GM18520 (cell line): ENCODE data around the gene NOB1.
"Not testable (repeated sequence)": the region's sequence is repeated elsewhere in the genome, so short reads cannot be mapped to it uniquely, and the experiment has no call there.

Experiments used
- ATAC-seq: cut with Tn5 transposase; IDR thresholded peaks from one replicate; pipeline ENCODE4 v1.9.1; 2021; ENCODE audit not compliant: unreplicated experiment

Gene NOB1

DNA sequence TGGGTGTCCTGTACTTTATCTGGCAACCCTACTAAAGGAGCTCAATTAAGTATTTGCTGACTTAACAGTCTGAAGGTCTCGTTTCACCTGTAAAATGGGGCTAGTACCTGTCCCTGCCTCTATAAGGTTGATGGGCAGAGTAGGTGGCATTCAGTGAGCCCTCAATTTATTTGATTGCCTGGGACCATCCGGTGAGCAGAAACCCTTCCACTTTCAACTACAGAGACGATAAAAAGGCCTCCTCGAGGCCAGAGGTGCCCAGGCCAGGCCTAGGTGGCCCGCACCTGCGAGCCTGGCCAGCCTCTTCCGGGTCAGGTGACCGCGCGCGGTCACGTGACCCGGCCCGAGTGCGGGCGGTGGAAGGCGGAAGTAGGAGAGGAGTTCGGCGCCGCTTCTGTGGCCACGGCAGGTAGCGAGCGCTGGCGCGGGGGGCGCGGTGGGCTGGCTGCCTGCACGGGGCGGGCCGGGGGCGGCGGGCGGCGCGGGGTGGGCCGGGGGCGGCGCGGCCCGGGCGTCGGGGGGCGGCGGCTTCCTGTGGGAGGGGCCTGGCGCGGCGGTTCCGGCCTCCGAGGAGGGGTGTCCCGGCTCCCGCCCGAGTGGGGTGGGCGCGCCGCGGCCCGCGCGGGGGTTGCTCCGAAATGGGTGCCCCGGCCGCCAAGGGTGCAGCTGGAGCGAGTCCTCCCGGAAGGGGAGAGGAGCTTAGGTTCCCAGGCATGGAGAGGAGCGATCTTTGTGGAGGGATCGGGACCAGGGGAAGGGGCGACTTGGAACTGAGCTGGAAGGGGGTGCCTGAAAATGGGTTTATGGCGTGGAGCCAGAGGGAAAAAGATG, 7.5 kb upstream of the NOB1 start, which contains the start of gene WWP2:
TSS of gene WWP2 (plus strand) at position 350 of the 831 bp plus-strand sequence. CDS start 24,679 bp downstream, outside the sequence.
- ATAC-seq, result peak; percentile 72

DNA sequence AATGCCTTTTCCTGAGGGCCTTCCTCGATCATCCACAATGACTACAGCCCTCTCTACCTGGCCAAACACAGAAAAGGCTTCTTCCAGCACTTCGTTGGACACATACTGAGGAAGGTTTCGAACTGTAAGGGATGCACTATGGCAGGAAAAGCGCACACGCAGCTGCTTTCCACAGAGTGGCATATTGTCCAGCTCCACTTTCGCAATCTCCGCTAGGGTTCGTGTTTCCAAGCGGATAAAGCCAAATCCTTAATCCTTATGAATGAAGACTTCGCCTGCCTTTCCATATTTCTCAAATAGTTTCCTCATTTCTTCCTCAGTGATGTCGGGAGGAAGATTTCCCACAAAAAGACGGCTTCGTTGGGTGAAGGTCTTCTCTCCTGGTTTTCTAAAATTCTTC, 2.6 kb upstream of the NOB1 start:
- not testable (repeated sequence) for ATAC-seq

DNA sequence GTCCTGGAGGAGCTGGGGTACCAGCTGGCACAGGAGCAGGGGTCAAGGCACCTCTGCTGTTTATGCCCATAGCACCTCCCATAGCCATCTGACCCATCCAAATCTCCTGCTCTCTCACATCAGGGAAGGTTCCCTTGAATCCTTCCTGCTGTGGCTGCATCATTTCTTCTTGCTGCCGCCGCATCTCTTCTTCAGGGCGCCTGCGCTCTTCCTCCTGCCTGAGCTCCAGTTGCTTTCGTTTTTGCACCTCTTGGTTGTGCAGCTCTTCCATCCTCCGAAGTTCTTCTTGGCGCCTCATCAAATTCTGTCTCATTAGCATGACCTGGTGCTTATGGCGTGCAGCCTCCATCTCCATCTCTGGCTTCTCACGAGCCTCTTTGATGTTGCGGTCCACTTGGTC, 2.0 kb upstream of the NOB1 start:
- no peak for ATAC-seq

DNA sequence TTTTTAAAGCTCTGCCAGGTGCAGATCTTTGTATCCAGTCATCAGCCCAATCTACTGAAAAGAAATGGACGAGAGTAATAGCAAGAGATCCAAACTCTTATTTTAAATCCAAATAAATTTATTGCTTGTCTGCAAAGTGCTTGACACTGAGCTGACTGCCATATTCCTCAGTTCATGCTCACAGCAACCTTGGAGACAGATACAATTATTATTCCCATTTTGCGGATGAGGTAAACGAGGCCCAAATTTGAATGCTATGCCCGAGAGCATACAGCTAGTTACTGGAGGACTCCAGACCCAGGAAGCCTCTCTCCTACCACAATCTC, 620 bp downstream of the NOB1 start:
- no peak for ATAC-seq

DNA sequence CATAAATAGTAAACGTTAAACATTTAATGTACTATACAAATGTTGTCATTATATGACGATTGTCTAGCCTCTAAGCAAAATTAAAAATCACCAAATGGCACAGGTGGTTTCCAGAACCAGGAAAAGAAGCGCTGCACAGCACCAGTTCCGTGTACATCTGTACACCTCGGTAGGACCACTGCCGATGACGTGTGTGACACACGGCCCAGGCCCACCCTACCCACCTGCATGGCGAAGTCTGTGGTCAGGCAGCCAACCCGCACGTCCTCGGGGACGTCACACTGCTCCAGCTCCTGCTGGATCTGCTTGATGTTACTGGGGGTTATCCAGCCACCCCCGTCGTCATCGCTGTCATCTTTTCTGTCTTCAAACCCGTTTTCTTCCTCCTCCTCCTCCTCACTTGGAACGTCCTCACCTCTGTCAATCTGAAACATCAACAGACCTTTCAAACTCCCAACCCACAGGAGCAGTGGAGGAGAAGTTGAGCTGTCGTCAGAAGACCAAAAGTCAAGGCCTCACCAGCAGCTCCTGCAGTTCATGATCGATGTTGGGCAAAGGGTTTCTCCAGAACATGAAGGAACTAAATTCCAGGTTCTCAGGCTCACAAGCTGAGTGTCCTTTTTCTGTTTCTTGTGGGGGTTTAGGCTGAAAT, 5.9 kb downstream of the NOB1 start:
- no peak for ATAC-seq

DNA sequence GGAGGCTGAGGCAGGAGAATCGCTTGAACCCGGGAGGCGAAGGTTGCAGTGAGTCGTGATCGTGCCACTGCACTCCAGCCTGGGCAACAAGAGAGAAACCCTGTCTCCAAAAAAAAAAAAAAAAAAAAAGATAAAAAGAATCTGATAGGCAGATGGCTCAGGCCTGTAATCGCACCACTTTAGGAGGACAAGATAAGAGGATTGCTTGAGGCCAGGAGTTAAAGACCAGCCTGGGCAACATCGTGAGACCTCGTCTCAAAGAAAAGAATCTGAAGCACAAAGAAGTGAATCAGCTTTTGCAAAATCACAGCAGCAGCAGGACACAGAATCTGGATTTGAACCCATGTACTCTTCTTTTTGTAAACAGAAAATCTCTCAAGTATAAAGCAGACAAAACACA, 7.6 kb downstream of the NOB1 start:
- no peak for ATAC-seq

DNA sequence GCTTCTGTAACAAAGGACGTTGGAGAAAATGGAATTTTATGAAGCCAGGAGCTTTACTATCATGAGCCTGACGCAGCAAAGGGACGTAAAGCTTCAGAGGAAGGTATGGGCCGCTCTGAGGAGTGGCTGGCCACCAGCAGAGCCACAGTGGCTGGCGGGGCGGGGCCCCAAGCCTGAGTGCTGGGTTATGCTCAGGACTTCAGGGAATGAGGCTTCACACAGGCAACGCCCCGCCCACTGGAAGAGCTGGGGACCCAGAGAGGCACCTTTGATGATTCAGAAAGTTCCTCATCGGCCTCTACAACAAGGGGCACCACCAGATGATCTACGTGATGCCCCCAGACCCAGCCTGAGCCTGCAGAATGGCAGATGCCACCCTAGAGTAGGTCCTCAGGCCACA, 8.8 kb downstream of the NOB1 start:
- no peak for ATAC-seq

DNA sequence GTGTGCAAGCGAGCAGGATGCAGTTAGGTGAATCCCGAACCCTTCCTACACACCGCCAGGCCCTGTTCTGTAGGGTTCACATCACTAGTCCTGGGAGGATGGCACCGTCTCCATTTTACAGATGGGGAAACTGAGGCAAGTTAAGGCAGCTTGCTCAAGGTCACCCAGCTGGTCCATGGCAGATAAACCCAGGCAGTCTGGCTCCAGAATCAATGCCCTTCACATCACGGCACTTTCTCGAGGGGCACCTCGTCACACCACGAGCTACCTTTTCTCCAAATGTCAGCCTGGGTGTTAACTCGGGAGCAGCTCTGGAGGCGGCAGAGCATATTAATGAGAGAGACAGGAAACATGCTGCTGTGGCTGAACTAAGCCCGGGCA, 9.5 kb downstream of the NOB1 start:
- ATAC-seq, result no peak

DNA sequence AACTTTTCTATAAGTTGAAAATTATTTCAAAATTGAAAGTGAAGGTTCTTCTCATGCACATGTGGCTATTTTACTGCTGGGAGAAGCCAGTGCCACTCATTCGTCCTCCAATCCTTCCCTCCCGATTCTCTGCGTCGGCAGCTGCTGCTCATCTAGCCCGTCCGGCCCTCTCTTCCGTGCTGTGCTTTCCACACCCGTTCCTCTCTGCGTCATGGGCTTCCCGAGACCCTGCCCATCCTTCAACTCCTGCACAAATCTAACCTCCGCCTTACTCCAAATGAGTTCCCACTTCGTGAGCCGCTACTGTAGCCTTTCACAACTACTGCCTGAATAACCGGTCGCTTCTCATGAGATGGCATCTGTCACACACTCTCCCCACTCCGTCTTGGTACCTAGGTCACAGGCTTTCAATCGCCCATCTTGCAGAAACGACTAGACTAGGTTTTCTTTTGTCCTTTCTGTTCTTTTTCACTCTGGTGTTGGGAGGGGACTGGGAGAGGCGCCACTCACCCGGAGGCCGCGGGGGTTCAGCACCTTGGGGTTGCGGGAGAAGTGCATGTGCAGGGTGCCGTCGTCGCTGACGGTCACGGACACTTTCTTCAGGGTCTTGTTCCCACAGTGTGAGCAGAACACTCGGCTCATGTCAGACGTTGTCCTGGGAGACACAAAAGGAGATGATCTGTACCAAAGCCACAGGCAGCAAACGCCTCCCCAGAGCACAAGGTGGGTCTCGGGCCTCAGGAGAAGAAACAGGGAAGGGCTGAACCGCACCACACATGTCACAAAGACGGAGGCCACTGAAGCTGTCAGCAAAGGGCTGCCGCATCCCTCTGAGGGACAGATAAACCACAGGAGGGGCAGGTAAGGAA, 10.1 kb downstream of the NOB1 start:
- no peak for ATAC-seq

DNA sequence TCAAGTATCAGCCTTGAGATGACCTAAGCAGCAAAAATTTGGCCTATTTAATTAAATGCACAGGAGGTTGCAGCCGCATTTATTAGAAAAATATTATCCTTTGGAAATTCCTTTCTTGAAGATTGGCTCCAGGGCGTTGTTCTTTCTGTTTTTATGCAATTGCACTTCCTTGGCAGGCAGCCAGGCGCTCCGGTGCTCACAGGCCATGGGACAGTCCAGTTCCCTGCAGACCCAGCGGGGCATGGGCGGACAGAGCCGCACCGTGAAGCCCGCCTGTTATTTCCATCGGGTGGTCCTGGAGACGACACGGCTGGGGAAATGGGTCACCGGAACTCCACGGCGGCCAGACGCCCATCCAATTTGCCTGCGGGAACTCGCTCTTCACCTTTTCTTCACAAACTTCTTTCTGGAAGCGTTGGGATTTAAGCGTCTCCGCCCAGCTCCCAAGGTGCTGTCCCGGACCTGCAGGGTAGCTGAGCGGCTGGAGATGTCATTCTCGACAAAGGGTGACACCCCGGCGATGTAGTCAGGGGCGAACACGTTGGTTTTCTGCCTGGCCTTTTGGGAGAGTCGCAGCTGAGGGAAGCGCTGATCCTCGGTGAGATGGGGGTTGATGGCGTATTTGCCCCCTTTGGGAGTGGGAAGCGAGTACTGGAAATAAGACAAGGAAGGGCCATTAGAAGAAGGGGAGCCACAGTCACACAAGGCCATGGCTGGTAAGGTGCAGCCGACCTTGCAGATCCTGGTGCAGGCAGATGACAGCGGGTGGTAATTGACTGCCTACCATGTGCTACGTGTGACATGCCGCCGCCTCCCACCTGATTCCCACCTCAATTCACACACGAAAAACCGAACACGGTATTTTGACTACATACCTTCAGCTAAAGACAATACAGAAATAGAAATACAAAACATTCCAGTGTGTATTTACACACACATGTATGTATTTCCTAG, 12.5 kb downstream of the NOB1 start:
- ATAC-seq, result no peak

DNA sequence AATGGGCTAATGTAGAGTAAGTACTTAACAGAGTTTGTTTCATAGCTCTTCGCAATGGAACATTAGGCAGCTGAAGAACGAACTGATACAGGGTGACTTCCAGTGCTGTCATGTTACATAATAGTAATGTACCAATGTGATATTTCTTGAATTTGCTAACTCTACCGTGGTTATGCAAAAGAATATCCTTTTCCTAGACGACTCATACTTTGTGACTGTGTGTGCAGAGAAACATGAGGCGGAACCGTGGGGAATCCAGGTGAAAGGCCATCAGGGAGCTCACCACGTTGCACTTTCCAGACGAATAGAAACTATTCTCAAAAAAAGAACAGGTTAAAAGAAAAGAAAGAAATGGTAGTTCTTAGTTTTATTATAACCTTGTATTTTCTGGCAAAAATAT, 13.2 kb downstream of the NOB1 start:
- no peak for ATAC-seq

DNA sequence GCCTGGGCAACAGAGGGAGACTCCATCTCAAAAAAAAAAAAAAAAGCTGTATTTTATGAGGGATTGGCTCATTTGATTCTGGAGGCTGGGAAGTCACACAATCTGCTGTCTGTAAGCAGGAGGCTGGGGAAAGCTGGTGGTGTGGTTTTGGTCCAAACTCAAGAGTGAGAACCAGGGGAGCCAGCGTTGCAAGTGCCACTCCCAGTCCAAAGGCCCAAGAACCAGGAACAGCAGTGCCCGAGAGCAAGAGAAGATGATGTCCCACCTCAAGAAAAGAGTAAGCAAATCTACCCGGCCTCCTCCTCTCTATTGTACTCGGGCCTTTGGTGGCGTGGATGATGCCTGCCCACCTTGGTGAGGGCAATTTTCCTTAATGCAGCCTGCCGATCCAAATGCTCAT, 22.6 kb downstream of the NOB1 start:
- no peak for ATAC-seq

DNA sequence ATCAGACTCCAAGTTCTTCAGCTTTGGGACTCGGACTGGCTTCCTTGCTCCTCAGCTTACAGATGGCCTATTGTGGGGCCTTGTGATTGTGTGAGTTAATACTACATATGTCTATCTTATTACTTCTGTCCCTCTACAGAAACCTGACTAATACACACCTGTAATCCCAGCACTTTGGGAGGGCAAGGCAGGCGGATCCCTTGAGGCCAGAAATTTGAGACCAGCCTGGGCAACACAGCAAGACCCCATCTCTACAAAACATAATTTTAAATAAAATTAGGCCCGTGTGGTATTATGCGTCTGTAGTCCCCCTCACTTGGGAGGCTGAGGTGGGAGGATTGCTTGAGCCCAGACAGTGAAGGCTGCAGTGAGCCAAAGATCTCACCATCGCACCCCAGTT, 23.4 kb downstream of the NOB1 start:
- ATAC-seq, result not testable (repeated sequence)

DNA sequence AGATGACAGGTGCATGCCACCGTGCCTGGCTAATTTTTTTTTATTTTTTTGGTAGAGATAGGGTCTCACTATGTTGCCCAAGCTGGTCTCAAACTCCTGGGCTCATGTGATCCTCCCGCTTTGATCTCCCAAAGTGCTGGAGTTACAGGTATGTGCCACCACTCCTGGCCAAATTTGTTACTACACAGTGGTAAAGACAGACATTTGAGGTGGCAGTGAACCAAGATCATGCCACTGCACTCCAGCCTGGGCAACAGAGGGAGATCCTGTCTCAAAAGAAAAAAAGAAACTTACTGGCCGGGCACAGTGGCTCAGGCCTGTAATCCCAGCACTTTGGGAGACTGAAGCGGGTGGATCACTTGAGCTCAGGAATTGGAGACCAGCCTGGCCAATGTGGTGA, 25.7 kb downstream of the NOB1 start:
- ATAC-seq, result not testable (repeated sequence)

DNA sequence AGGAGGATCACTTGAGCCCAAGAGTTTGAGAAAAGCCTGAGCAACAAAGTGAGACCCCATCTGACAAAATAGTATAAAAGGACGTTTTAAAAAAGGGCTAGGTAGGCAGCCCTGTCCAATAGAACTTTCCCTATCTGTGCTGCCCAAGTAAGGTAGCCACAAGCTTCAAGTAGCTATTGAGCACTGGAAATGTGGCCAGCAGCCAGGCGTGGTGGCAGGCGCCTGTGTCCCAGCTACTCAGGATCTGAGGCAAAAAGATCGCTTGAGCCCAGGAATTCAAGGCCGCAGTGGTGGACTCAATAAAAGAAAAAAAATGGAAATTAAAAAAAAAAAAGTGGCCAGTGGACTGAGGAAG, 26.8 kb downstream of the NOB1 start:
- ATAC-seq, result no peak

DNA sequence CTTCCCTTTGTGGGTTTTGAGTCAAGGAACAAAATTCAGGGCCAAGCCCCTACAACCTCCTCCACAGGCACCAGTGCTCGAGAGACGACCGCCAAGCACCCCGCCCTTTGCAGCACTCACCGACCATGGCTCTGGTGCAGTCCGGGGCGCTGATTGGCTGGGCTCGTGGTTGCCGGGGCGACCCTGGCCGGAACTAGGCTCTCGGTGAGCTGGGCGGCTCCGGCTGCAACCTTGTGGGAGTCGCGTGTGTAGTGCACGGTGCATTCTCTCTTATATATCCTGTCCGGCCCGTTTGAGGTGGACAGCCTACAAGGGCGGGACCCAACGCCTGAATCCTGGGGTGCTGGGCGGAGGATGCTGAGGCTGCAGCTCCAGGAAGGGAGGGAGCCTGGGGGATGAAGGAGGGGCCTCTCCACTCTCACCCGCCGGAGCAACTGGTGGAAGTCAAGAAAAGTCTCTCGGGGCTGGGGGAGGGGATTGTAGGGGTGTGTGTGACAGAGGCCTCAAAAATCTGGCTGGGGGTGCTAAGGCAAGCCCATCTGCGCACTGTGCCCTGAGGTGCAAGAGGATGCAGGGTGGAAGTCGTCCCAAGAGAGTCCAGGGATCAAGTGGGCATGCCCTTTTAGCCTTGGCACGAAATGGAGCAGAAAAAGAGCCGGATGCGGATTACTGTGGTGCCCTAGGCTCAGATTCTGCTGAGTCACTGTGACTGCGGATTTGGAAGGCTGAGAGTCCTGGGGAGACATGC, 28.2 kb downstream of the NOB1 start, which contains the start of gene NQO1:
TSS of gene NQO1 (minus strand) at position 248 of the 748 bp plus-strand sequence. CDS start at position 127, 121 bp downstream.
- ATAC-seq, result peak; percentile 94

DNA sequence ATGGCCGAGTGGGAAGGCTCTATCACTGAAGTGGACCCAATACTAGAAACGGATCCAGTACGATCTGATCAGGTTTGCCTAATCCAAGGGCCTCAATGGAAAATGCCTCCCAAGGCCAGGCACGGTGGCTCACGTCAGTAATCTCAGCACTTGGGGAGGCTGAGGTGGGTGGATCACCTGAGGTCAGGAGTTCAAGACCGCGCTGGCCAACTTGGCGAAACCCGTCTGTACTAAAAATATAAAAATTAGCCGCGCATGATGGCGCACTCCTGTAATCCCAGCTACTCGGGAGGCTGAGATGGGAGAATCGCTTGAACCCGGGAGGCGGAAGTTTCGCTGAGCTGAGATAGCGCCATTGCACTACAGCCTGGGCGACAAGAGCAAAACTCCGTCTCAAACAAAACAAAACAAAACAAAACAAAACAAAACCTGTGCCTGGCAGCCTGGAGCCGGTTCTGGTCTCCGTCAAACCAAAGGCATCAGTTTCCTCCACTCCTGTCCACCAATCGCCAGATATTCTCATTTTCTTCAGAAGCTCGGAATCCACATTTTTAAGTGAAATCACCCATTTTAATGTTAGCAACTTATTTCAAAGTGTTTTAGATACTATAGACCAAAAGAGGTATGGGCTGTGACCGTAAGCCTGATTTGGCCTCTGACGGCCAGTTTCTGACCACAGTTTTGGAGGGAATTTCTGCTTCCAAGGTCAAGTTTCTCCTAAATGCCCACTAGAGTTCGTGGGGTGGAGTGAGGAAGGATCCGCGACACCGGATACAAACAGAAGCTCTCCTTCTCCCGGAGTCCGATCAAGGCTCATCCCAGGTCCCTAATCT, 29.0 kb downstream of the NOB1 start:
- no peak for ATAC-seq

DNA sequence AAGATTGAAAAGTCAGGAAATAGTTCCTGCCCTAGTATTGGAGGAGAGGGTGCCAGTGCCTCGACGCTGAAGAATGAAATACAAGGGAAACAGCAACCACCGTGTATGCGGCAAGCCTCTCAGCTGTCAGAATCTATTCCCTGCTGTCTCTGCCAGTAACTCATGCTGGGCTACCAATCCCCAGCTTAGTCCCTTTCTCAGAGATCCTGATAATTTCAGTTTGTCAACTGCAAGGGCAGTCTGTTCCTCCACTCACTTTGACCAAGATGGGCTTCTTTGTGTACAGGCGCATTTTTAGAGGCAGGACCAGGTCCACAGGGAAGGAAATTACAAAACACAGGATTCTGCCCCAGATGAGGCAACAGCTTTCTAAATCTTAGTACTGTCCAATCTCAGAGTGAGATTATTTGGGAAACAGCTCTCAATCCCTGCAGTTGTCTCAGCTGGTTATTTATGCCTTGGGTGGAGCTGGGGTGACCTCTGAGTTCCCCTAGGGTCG, 29.7 kb downstream of the NOB1 start:
- ATAC-seq, result no peak

DNA sequence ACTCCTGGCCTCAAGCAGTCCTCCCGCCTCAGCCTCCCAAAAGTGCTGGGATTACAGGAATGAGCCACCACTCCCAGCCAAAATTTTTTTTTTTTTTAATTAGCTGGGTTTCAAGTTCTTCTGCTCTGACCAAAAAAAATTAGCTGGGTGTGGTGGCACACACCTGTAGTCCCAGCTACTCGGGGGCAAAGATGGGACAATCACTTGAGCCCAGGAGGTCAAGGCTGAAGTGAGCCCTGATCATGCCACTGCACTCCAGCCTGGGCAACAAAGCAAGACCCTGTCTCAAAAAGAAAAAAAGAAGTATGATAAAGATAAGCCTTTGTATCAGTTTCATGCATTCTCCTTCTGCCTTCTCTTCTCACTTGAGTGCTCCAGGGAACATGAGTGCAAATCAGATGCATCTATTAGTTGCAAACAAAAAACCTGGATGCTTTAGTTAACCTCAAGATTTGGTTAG, 30.3 kb downstream of the NOB1 start:
- no peak for ATAC-seq
